AG09319 (cell line): ENCODE measurements around the gene GALNT2.

ENCODE experiments used
- DNase-seq: peaks from one replicate; pipeline ENCODE4 v3.0.0-alpha.2; 2010; ENCODE audit warnings: low read depth; ENCODE audit errors: extremely low read depth
- CTCF ChIP-seq: IDR thresholded peaks from 2 replicates; pipeline ENCODE4 v1.5.1; 2011; ENCODE audit warnings: low read depth, mild to moderate bottlenecking, inconsistent platforms, low read length, moderate library complexity

The GALNT2 gene

GRCh38 chr1:230105754-230106625, 39.0 kb downstream of the GALNT2 start:
- DNase-seq = no peak
- no peak for TF ChIP-seq CTCF

- no peak for TF ChIP-seq CTCF
- DNase-seq = no peak
Observed at GRCh38 chr1:230107941-230108340, 40.9 kb downstream of the GALNT2 start.

- TF ChIP-seq CTCF = no peak
- no peak for DNase-seq
Observed at GRCh38 chr1:230108580-230108979, 41.5 kb downstream of the GALNT2 start.

- no peak for DNase-seq
- TF ChIP-seq CTCF = no peak
Observed at GRCh38 chr1:230109066-230109465, 42.0 kb downstream of the GALNT2 start.

- DNase-seq = no peak
Observed at GRCh38 chr1:230109895-230110667, 43.0 kb downstream of the GALNT2 start.

GRCh38 chr1:230110971-230111370, 43.9 kb downstream of the GALNT2 start:
- DNase-seq = no peak
- TF ChIP-seq CTCF = no peak

More at GRCh38 chr1:230109895-230110667, 43.0 kb downstream of the GALNT2 start:
- no peak for TF ChIP-seq CTCF
